OCI-M1 (cell line): ENCODE measurements around the gene CELA2A.
"Not testable (repeated sequence)": the region's sequence is repeated elsewhere in the genome, so short reads cannot be mapped to it uniquely, and the experiment has no call there.

Experiments
- DNase-seq: peaks from one replicate; lab custom pipeline; 2025; lab: John Stamatoyannopoulos, UW

CELA2A gene

GRCh38 chr1:15469821-15470448, 13.4 kb downstream of the CELA2A start:
- DNase-seq = not testable (repeated sequence)

- DNase-seq = not testable (repeated sequence)
These were observed 14.5 kb downstream of the CELA2A start for GRCh38 chr1:15471067-15471466.

GRCh38 chr1:15471723-15472122, 15.2 kb downstream of the CELA2A start:
- DNase-seq = not testable (repeated sequence)

GRCh38 chr1:15472587-15472986, 16.1 kb downstream of the CELA2A start:
- no peak for DNase-seq

- DNase-seq = no peak
These were observed 19.3 kb downstream of the CELA2A start, which contains the start of gene CELA2B for GRCh38 chr1:15475752-15476314. TSS of gene CELA2B (plus strand) at chr1:15476104. CDS start at chr1:15476126, 22 bp downstream.

- DNase-seq = no peak
These were observed 20.4 kb downstream of the CELA2A start for GRCh38 chr1:15476927-15477326.

- DNase-seq = no peak
These were observed 21.2 kb downstream of the CELA2A start for GRCh38 chr1:15477646-15478212.

GRCh38 chr1:15479654-15480347, 23.3 kb downstream of the CELA2A start:
- no peak for DNase-seq

GRCh38 chr1:15482455-15482854, 25.9 kb downstream of the CELA2A start:
- not testable (repeated sequence) for DNase-seq

GRCh38 chr1:15482983-15483543, 26.5 kb downstream of the CELA2A start:
- DNase-seq = not testable (repeated sequence)

- DNase-seq = no peak
These were observed 27.4 kb downstream of the CELA2A start for GRCh38 chr1:15483971-15484370.

- not testable (repeated sequence) for DNase-seq
These were observed 27.9 kb downstream of the CELA2A start for GRCh38 chr1:15484443-15484842.

GRCh38 chr1:15485636-15486035, 29.1 kb downstream of the CELA2A start:
- DNase-seq = no peak

GRCh38 chr1:15486844-15487610, 30.5 kb downstream of the CELA2A start:
- not testable (repeated sequence) for DNase-seq

GRCh38 chr1:15488371-15488770, 31.8 kb downstream of the CELA2A start:
- DNase-seq = no peak

GRCh38 chr1:15489052-15489736, 32.7 kb downstream of the CELA2A start:
- DNase-seq = no peak

- not testable (repeated sequence) for DNase-seq
These were observed 34.5 kb downstream of the CELA2A start for GRCh38 chr1:15491010-15491409.

- no peak for DNase-seq
These were observed 36.1 kb downstream of the CELA2A start for GRCh38 chr1:15492596-15492995.

- DNase-seq = no peak
These were observed 37.4 kb downstream of the CELA2A start for GRCh38 chr1:15493869-15494390.

- DNase-seq = no peak
These were observed 43.9 kb downstream of the CELA2A start for GRCh38 chr1:15500184-15501178.
